ENCODE data around the gene TTYH2. TPM values are rescaled to one million over a fixed set of nuclear protein-coding genes. Genes with fewer than 3 reads are reported as not detected.

TTYH2 gene
- total and polyA plus RNA-seq, 2 of the 4 experiments (the other 2 are of a cell fraction): 2.3 to 6.8 TPM

GRCh38 chr17:74241431-74241830, 28.1 kb downstream of the TTYH2 start:
- POLR2A ChIA-PET (ENCODE audit: unreplicated experiment): no interaction called here
- no peak overlapping the region for H2AFZ ChIP-seq (replicated peaks; ENCODE audit: low read length, poor library complexity)
- H2BK5ac ChIP-seq (ENCODE audit: low read depth, low read length, poor library complexity, severe bottlenecking): no peak overlapping the region
- no peak overlapping the region for H2BK120ac ChIP-seq (ENCODE audit: low read depth, low read length)
- H2AK9ac ChIP-seq (replicated peaks; ENCODE audit: low read depth, low read length, poor library complexity): no peak overlapping the region
- BruUV-seq (replicated peaks): no TSS peak
- H4K8ac ChIP-seq (ENCODE audit: low read depth in 2 of 2, low read length in 2 of 2): no peak overlapping the region
- H3K14ac ChIP-seq (replicated peaks; ENCODE audit: low read depth, low read length): no peak overlapping the region
- H4K20me1 ChIP-seq (ENCODE audit: insufficient read depth, low read length): no peaks in the 10 kb centered on the region
- in situ Hi-C loops (cut with MboI; ENCODE audit: low sequenced_read_pairs) (no loop called here), intact Hi-C loops (cut with micrococcal nuclease) (no loop called here), dilution Hi-C loops (cut with HindIII; ENCODE audit: low sequenced_read_pairs, unreplicated experiment) (no loop called here)
- H3K4ac ChIP-seq (ENCODE audit: low read depth, low read length): no peak overlapping the region
- no peaks in the 10 kb centered on the region for H3K27me3 ChIP-seq (ENCODE audit: control insufficient read depth, insufficient read depth, low read length)
- no peak overlapping the region for H3K18ac ChIP-seq (ENCODE audit: low read depth, low read length)
- no CpG with 5 or more reads among the region's 10 CpGs for WGBS, 2 experiments (ENCODE audit: extremely low coverage in 2 of 2, insufficient read length in 1 of 2)
- no peak for ATAC-seq (ENCODE audit: low read depth)
- H3K23ac ChIP-seq (ENCODE audit: low read depth, low read length): no peak overlapping the region
- H3K27ac ChIP-seq (ENCODE audit: insufficient read depth, low read length): no peak overlapping the region
- TF ChIP-seq MAFK (IDR thresholded peaks at IDR 0.05; ENCODE audit: low read depth, low read length): no peak
- no peak for TF ChIP-seq ELK1 (IDR thresholded peaks at IDR 0.05; ENCODE audit: borderline replicate concordance, low read depth, low read length)
- TF ChIP-seq RFX5 (IDR thresholded peaks at IDR 0.05; ENCODE audit: low read depth, low read length): no peak
- no peak for TF ChIP-seq MXI1 (IDR thresholded peaks at IDR 0.05; ENCODE audit: borderline replicate concordance, low read depth, low read length)
- TF ChIP-seq POLR2A (IDR thresholded peaks at IDR 0.05; ENCODE audit: low read depth, low read length): no peak
- TF ChIP-seq RAD21 (IDR thresholded peaks at IDR 0.05; ENCODE audit: low read length): no peak
- no peak for TF ChIP-seq CEBPB (IDR thresholded peaks at IDR 0.05; ENCODE audit: low read depth, low read length)
- TF ChIP-seq USF2 (IDR thresholded peaks at IDR 0.05; ENCODE audit: low read depth, low read length): no peak
- no peak for TF ChIP-seq SMC3 (IDR thresholded peaks at IDR 0.05; ENCODE audit: low read depth, low read length)
- no peak for TF ChIP-seq RCOR1 (IDR thresholded peaks at IDR 0.05; ENCODE audit: insufficient replicate concordance, low read length)
- TF ChIP-seq, protein P1, sequence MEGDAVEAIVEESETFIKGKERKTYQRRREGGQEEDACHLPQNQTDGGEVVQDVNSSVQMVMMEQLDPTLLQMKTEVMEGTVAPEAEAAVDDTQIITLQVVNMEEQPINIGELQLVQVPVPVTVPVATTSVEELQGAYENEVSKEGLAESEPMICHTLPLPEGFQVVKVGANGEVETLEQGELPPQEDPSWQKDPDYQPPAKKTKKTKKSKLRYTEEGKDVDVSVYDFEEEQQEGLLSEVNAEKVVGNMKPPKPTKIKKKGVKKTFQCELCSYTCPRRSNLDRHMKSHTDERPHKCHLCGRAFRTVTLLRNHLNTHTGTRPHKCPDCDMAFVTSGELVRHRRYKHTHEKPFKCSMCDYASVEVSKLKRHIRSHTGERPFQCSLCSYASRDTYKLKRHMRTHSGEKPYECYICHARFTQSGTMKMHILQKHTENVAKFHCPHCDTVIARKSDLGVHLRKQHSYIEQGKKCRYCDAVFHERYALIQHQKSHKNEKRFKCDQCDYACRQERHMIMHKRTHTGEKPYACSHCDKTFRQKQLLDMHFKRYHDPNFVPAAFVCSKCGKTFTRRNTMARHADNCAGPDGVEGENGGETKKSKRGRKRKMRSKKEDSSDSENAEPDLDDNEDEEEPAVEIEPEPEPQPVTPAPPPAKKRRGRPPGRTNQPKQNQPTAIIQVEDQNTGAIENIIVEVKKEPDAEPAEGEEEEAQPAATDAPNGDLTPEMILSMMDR (conservative IDR thresholded peaks at IDR 0.05; ENCODE audit: low read depth, low read length): no peak
- no peak for TF ChIP-seq CHD1 (IDR thresholded peaks at IDR 0.05; ENCODE audit: low read depth, low read length)
- TF ChIP-seq NFE2L2 (IDR thresholded peaks at IDR 0.05; ENCODE audit: low read depth, low read length): no peak
- TF ChIP-seq MAZ (IDR thresholded peaks at IDR 0.05; ENCODE audit: borderline replicate concordance, low read depth, low read length): no peak
- no peak for TF ChIP-seq BHLHE40 (IDR thresholded peaks at IDR 0.05; ENCODE audit: low read depth, low read length)
- no peak for TF ChIP-seq FOS (IDR thresholded peaks at IDR 0.05; ENCODE audit: low read depth, low read length)
- H3K9me1 ChIP-seq (ENCODE audit: insufficient read depth, low read length): no peaks in the 10 kb centered on the region
- no peak overlapping the region for H3K4me2 ChIP-seq (ENCODE audit: low read depth, low read length)
- H3K36me3 ChIP-seq (ENCODE audit: control insufficient read depth, insufficient read depth, low read length): no peaks in the 10 kb centered on the region
- no peak overlapping the region for H3K9ac ChIP-seq (ENCODE audit: low read depth, low read length)
- H2AK5ac ChIP-seq (ENCODE audit: low read depth, low read length): no peak overlapping the region
- no peaks in the 10 kb centered on the region for H3K4me1 ChIP-seq (ENCODE audit: control insufficient read depth, insufficient read depth, low read length)
- no peak for DNase-seq
- H3K9me3 ChIP-seq (ENCODE audit: control insufficient read depth, insufficient read depth, low read length): no peaks in the 10 kb centered on the region
- CTCF ChIA-PET: no interaction called here
- H4K91ac ChIP-seq (ENCODE audit: insufficient read depth, low read depth, low read length): no peak overlapping the region
- H3K79me1 ChIP-seq (ENCODE audit: low read depth in 1 of 2, low read length in 2 of 2): no peaks in the 10 kb centered on the region
- no peak overlapping the region for H2BK20ac ChIP-seq (ENCODE audit: low read depth, low read length)
- no peak overlapping the region for H3K4me3 ChIP-seq (ENCODE audit: insufficient read depth, low read depth, low read length)
- H4K5ac ChIP-seq (ENCODE audit: low read depth, low read length): no peak overlapping the region
- no peak overlapping the region for H3K56ac ChIP-seq (ENCODE audit: extremely low read depth, insufficient read depth, low read length)
- no peak overlapping the region for H2BK15ac ChIP-seq (ENCODE audit: low read depth, low read length)
